Measurements from ENCODE around the gene PDCD2L.
"Not testable (repeated sequence)": the region's sequence is repeated elsewhere in the genome, so short reads cannot be mapped to it uniquely, and the experiment has no call there.

PDCD2L gene

GRCh38 chr19:34411216-34411615, 7.0 kb downstream of the PDCD2L start:
- DNase-seq (ENCODE audit: low read depth, low spot score), result no peak

- DNase-seq (ENCODE audit: low read depth, low spot score), result no peak
Measured at GRCh38 chr19:34416021-34416545, 11.9 kb downstream of the PDCD2L start.

GRCh38 chr19:34418300-34418699, 14.1 kb downstream of the PDCD2L start:
- no peak for DNase-seq (ENCODE audit: low read depth, low spot score)

- no peak for DNase-seq (ENCODE audit: low read depth, low spot score)
Measured at GRCh38 chr19:34426096-34426661, 22.0 kb downstream of the PDCD2L start.

- peak; percentile 24 for DNase-seq (ENCODE audit: low read depth, low spot score)
Measured at GRCh38 chr19:34428549-34429285, 24.5 kb downstream of the PDCD2L start.

- no peak for DNase-seq (ENCODE audit: low read depth, low spot score)
Measured at GRCh38 chr19:34429553-34429952, 25.4 kb downstream of the PDCD2L start.

- DNase-seq (ENCODE audit: low read depth, low spot score), result peak; percentile 18
Measured at GRCh38 chr19:34430738-34431625, 26.8 kb downstream of the PDCD2L start.

GRCh38 chr19:34431681-34432402, 27.6 kb downstream of the PDCD2L start:
- no peak for DNase-seq (ENCODE audit: low read depth, low spot score)

- peak; percentile 36 for DNase-seq (ENCODE audit: low read depth, low spot score)
Measured at GRCh38 chr19:34432797-34433196, 28.6 kb downstream of the PDCD2L start.

- no peak for DNase-seq (ENCODE audit: low read depth, low spot score)
Measured at GRCh38 chr19:34436716-34437115, 32.5 kb downstream of the PDCD2L start.

GRCh38 chr19:34448191-34448590, 44.0 kb downstream of the PDCD2L start:
- DNase-seq (ENCODE audit: low read depth, low spot score), result no peak

- DNase-seq (ENCODE audit: low read depth, low spot score), result no peak
Measured at GRCh38 chr19:34452723-34453122, 48.5 kb downstream of the PDCD2L start.

GRCh38 chr19:34454091-34454490, 49.9 kb downstream of the PDCD2L start:
- DNase-seq (ENCODE audit: low read depth, low spot score), result no peak

- DNase-seq (ENCODE audit: low read depth, low spot score), result no peak
Measured at GRCh38 chr19:34454685-34455084, 50.5 kb downstream of the PDCD2L start.

GRCh38 chr19:34455783-34456480, 51.7 kb downstream of the PDCD2L start:
- DNase-seq (ENCODE audit: low read depth, low spot score), result not testable (repeated sequence)

GRCh38 chr19:34457446-34457845, 53.2 kb downstream of the PDCD2L start:
- no peak for DNase-seq (ENCODE audit: low read depth, low spot score)

GRCh38 chr19:34458677-34459076, 54.5 kb downstream of the PDCD2L start:
- no peak for DNase-seq (ENCODE audit: low read depth, low spot score)

- peak; percentile 20 for DNase-seq (ENCODE audit: low read depth, low spot score)
Measured at GRCh38 chr19:34459614-34460013, 55.4 kb downstream of the PDCD2L start.

GRCh38 chr19:34461375-34462100, 57.3 kb downstream of the PDCD2L start:
- DNase-seq (ENCODE audit: low read depth, low spot score), result no peak

- not testable (repeated sequence) for DNase-seq (ENCODE audit: low read depth, low spot score)
Measured at GRCh38 chr19:34464785-34465184, 60.6 kb downstream of the PDCD2L start.

Data from ELF-1 (cell line).